Esophagus muscularis mucosa (tissue), 4 donors: Measurements from ENCODE around the gene KCNQ2.

Experiments
- EP300 ChIP-seq: sonication (generic); formaldehyde crosslinking; IDR thresholded peaks from one replicate; pipeline ENCODE4 v1.6.1; 2017; ENCODE audit warnings: antibody characterized with exemption
- POLR2A ChIP-seq: fragments of 450-650 bp; IDR thresholded peaks from one replicate; pipeline ENCODE4 v1.6.1; 2017; ENCODE audit warnings: antibody characterized with exemption, moderate library complexity, mild to moderate bottlenecking, low read depth
- TF ChIP-seq, protein P1 (sequence below), 3 experiments: fragments of 200-600 bp in 2 of 3; fragments of 450-650 bp in 1 of 3; sonication (generic) in 2 of 3; IDR thresholded peaks; one replicate each; pipeline ENCODE4 v1.5.1; 2017 to 2019; ENCODE audit warnings: antibody characterized with exemption in 3 of 3, mild to moderate bottlenecking in 2 of 3, moderate library complexity in 1 of 3

DNA sequence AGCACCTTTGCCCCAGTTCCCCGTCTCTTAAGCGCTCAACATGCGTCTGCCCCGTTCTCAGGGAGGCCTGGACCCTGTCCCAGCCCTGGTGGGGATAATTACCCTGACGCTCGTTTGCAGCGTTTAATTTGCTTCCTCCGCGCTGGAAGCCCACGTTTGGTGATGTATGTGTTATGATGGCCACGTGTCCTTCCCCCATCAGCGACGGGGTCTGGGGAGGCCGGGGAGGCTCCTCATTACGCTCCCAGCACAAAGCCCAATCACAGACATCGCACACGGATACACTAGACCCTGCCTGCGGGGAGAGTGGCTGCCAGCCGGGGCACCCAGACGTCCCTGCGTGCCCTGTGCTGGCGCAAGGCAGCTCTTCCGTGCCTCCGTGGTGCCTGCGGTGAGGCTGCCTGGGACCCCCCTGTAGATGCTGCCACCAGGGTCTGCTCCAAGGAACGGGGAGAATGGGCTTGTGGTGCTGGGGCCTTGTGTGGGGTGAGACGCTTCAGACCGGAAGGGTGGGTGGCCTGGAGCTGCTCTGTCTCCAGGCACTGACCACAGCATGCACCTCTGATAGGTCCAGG is 101.1 kb downstream of the KCNQ2 start:
- no peak for TF ChIP-seq POLR2A
- TF ChIP-seq, protein P1, sequence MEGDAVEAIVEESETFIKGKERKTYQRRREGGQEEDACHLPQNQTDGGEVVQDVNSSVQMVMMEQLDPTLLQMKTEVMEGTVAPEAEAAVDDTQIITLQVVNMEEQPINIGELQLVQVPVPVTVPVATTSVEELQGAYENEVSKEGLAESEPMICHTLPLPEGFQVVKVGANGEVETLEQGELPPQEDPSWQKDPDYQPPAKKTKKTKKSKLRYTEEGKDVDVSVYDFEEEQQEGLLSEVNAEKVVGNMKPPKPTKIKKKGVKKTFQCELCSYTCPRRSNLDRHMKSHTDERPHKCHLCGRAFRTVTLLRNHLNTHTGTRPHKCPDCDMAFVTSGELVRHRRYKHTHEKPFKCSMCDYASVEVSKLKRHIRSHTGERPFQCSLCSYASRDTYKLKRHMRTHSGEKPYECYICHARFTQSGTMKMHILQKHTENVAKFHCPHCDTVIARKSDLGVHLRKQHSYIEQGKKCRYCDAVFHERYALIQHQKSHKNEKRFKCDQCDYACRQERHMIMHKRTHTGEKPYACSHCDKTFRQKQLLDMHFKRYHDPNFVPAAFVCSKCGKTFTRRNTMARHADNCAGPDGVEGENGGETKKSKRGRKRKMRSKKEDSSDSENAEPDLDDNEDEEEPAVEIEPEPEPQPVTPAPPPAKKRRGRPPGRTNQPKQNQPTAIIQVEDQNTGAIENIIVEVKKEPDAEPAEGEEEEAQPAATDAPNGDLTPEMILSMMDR (IDR thresholded peaks at IDR 0.05) = no peak
- no peak for TF ChIP-seq EP300
